Testis (tissue), 2 donors: Measurements from ENCODE around the gene C3orf49.

Experiments
- CTCF ChIP-seq, 3 experiments: fragments of 450-650 bp in 2 of 3; fragments of 200-600 bp in 1 of 3; sonication (generic) in 1 of 3; IDR thresholded peaks; one replicate each; pipeline ENCODE4 v1.5.1; 2016 to 2019; ENCODE audit warnings: antibody characterized with exemption in 3 of 3, mild to moderate bottlenecking in 2 of 3, moderate library complexity in 1 of 3
- POLR2A ChIP-seq: fragments of 450-650 bp; IDR thresholded peaks from one replicate; pipeline ENCODE4 v1.6.1; 2017; ENCODE audit warnings: antibody characterized with exemption, mild to moderate bottlenecking, moderate library complexity

GRCh38 chr3:63849175-63849574 is 30.1 kb downstream of the C3orf49 start:
- TF ChIP-seq CTCF (IDR thresholded peaks at IDR 0.05) (no peak), POLR2A (no peak)
